GM19238 (cell line): ENCODE data around the gene TMEM38A.
"Not testable (repeated sequence)": the region's sequence is repeated elsewhere in the genome, so short reads cannot be mapped to it uniquely, and the experiment has no call there.

Experiments
- DNase-seq: peaks from one replicate; pipeline ENCODE4 v3.0.0; 2011; ENCODE audit warnings: low spot score; ENCODE audit not compliant: insufficient read length

Gene TMEM38A

DNA sequence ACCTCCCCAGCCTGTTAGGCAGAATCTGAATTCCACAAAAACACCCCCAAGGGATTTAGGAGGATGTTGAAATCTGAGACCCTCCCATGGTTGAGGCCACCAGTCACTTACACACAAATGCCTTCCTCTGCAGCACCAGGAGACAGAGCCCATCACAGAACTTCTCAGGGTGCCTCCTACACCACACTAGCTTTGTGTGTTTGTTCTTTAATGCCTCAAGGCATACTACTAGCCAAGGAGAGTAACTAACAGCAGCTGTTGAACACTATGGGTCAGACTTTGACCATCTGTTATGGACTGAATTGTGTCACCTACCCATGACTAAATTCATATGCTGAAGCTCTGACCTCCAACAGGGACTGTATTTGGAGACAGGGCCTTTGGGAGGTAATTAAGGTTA, 23.4 kb upstream of the TMEM38A start:
- DNase-seq = no peak

DNA sequence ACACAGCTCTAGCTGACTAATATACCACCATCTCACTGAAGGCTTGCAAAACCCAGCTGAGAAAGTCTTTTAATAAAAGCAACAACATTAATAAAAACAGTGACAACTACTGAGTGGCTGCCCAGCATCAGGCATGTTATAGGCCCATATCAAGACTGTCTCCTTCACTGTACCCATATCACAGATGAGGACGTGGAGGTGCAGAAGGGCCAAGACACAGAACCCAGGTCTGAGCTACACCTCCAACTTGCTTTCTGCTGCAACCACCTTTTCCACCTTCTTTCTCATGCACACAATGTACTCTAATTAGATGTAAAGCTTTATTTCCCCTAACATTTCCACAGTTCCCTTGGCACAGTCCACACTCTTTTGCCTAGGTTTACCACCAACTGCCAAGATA, 22.3 kb upstream of the TMEM38A start:
- no peak for DNase-seq

DNA sequence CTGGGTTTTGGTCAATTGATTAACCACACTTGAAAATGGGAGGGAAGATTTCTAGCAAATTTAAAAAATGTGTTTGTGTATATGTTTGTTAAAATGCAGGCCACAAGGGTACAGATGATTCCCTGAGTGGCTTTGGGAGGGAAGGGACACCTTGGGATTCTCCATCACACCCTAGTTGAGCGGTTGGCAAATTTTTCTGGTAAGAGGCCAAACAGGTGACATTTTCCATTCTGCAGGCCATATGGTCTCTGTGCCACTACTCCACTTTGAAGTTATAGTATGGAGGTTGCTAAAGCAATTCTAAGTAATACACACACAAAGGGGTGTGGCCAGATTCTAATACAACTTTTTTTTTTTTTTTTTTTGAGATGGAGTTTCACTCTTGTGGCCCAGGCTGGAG, 20.0 kb upstream of the TMEM38A start:
- no peak for DNase-seq

DNA sequence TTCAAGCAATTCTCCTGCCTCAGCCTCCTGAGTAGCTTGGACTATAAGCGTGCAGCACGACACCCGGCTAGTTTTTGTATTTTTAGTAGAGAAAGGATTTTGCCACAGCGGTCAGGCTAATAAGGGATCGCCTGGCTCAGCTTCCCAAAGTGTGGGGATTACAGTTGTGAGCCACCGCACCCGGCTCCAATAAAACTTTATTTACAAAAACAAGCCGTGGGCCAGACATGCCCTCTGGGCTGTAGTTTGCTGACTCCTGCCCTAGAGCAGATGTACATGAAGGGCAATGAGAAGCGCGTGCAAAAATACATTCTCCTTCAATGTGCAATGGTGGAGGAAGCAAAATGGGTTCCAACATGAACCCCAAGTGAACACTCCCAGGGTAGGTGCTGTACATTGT, 19.2 kb upstream of the TMEM38A start:
- DNase-seq = no peak

DNA sequence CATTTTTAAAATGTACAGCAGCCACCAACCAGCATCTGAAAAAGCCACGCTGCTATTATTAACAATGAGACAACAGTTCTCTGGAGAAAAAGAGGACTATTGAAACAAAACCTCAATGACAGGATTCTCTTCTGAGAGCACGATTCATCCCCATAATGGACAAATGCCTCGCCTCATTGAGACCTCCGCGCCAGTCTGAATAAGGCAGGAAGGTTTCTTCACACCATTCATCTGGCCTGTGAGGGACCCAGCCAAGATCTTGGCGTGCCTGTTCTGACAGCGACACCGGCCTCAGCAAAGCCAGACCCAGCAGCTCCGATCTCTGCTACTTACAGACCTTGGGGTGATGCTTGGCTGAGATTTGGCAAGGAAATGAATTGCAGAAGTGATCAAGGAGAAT, 15.8 kb upstream of the TMEM38A start:
- no peak for DNase-seq

DNA sequence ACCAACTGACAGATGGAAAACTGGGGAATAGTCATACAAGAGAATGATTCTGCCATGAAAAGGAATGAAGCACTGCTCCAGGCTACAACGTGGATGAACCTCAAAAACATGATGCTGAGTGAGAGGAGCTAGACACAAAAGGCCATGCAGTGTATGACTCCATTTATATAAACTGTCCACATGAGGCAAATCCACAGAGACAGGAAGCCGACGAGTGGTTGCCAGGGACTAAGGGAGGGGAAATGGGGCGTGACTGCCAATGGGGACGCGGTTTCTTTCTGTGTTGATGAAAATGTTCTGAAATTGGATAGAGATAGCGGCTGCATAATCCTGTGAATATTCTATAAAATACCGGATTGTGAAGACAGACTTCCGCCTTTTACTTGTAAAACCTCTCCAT, 11.2 kb upstream of the TMEM38A start:
- DNase-seq = no peak

DNA sequence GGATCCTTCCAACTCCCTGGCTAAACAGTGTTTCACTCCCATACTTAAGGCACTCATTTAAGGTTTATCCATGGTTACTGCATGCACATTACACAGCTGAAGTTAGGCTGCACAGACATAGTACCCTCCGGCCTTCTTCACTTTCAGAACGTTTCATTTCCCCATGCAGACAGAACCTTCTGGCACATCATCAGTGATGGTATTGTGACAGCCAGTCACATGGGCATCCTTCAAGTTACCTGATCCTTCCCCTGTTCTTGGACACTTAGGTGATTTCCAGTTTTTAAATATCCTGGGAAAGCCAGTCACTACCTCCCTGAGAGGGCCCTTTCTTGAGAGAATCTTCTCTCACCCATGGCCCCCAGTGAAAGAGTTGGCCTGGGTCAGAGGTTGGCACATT, 10.1 kb upstream of the TMEM38A start:
- DNase-seq = no peak

DNA sequence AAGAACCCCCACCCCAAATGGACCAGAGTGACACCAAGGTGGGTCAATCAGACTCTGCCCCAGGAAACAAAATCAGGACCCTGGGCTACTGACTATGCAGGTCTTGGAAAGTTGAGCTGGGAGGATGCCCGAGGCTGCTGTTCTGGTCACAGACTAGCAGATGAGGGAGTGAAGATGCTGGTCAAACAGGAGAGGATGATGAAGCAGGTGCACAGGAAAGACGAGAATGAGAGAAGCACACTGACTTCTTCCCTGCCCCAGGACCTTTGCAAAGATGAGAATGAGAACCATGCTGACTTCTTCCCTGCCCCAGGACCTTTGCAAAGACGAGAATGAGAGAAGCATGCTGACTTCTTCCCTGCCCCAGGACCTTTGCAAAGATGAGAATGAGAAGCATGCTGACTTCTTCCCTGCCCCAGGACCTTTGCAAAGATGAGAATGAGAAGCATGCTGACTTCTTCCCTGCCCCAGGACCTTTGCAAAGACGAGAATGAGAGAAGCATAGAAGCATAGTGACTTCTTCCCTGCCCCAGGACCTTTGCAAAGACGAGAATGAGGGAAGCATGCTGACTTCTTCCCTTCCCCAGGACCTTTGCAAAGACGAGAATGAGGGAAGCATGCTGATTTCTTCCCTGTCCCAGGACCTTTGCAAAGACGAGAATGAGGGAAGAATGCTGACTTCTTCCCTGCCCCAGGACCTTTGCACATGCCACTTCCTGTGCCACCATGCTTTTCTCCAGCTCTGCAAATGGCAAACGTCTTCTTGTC, 9.3 kb upstream of the TMEM38A start:
- DNase-seq = not testable (repeated sequence)

DNA sequence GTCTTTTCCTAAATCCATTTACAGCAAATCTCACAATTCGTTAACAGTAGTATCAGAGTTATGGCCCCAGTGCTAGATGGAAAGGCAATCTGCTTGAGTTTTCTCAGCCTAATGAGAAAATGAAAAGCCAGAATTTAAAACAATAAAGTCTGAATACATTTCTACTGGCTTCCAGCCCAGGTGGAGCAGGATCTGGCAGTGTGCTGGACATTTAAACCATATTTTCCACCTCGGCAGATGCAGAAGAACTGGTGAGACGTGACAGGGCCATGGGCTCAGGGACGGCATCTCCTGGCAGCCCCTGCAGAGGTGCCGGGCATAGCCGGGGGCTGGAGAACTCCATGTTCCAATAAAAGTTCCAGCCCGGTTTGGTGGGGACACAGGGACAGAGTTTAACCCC, 8.1 kb upstream of the TMEM38A start:
- DNase-seq = no peak

DNA sequence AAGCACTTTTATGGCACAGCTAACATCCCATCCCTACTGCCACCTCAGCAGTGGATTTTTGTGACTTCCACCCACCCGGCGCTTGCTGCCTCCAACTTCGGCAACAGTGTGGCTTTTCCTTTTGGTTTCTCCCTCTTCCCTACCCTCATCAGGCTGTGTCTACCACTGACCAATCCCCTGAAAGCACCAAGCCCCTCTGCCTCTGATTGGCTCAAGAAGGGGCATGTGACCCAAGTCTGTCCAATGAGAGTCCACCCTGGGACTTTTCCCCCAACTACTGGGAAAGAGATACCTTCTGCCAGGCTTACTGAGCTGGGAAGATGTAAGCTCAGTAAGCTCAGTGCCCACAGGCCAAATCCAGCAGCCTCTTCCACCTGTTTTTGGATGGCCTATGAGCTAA, 6.8 kb upstream of the TMEM38A start:
- DNase-seq = no peak

DNA sequence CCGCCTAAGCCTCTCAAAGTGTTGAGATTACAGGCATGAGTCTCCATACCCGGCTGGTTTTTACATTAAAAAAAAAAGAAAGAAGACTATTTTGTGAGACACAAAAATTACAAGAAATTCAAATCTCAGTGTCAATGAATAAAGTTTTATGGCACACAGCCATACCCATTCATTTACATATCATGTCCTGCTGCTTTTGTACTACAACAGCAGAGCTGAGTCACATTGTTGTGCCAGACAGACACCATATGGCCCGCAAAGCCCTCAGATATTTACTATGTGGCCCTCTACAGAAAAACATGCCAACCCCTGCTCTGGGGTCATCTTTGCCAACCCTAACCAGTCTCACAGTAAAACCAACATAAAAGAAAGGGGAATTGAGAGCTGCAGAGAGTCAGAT, 6.3 kb upstream of the TMEM38A start:
- DNase-seq = no peak

DNA sequence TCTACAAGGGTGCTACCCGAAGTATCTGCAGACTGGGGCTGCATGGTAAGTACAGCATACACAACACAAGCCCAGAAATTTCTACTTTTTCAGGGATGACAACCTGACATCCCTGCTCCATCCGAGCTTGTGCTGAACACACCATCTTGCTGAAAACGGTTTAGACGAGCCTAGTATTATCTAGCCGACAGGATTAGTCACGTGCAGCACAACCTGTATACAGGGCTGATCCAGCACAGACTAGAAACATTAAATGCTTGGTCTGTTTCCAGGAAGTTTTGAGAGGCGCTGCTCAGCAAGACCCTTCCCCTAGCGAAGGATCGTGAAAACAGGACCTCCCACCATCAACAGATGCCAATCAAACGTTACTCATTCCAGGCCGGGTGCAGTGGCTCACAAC, 5.2 kb upstream of the TMEM38A start:
- DNase-seq = no peak

DNA sequence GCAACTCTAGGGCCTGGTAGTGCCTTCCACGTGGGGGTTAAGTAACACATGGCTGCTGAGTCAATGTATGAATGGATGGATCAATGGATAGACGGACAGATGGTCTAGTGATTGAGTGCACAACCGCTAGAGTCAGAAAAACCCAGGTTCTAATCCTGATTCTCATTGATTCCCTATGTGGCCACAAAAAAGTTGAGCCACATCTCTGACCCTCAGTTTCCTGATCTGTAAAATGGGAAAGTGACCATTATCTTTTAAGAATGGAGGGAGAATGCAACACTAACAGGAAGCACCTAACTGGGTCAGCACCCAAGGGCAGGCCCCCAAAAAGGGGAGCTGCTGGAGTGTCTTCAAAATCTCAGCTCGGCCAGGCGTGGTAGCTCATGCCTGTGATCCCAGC, 3.6 kb upstream of the TMEM38A start:
- no peak for DNase-seq

DNA sequence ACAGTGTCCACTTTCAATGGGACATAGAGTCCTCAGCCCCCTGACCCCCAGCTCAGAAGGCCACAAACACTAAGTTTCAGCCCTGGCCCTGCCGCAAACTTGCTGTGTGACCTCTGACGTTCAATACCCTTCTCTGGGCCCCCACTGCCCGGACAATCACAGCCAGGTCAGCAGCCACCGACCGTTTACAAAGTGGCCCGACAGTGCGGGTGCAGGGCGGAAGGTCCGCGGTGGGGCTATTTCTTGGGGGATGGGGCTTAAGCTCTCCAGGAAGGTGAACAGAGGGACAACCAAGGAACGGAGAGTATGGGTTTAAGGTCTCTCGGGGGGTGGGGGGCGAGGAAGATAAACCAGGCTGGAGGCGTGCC, 1.5 kb upstream of the TMEM38A start:
- DNase-seq = no peak

DNA sequence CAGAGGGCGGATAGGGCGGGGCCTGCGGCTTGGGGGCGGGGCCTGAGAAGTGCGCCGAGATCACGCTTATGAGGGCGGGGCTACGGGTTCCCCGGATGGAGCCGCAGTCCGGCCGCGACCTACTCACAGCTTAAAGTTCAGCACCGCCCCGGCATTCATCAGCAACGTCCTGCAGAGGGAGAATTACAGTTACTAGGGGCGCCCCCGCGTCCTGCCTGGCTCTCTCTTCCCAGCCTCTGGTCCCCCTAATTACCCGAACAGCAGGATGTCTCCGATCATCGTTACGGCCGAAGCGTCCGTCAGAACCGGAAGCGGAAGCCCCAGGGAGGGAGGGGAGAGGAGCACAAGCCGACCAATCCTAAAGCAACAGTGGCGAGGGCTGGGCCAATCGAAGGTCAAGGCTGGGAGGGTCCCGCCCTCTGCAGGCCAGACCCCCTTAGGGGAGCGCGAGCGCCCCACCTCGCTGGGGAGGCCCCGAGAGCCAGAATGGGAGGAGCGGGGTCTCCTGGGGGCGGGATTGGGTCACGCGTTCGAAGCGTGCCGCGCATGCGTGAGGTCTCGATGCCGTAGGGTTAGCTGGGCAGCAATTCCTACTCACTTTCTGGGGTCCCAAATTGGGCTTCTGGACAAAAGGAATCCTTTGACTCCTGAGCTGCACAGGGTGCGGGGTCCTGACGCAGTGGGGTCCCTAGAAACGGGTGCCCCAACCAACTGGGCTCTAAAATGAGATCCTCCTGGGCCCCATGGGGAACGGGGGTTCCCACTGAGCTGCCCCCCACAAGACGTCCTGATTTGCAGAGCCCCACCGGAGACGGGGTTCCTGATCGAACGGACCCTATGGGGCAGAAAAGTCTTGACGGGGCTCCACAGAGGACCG, 869 bp upstream of the TMEM38A start, which contains the start of gene SMIM7:
Gene SMIM7, minus strand, starts transcription at position 313 of the 877 bp plus-strand sequence. Its CDS starts 34 bp downstream, at position 279.
- peak; percentile 94 for DNase-seq

DNA sequence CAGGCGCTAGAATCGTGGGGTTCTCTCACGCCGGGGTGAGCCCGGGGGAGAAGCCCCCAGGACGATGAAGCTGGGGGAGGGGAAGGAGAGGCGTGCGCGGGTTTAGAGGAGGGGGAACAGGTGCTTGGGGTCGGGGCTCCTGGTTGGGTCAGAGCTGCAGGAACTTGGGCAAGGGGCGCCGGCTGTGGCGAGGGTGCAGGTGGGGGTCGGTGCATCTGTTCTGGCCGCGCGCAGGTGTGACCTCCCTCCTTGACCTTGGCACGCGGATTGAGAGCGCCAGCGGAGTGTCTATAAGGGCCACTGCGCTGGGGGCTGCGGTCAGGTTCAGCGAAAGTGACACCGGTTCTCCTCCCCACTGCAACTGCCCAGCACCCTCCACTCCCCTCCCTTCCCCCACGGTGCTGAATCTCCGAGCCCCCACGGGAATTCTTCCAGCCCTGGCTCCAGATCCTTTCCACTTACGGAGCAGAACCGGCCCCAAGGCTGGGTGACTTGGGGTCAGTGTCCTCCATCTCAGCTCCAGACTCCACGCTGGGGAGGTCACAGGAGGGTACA, 618 bp downstream of the TMEM38A start:
- DNase-seq = peak; percentile 44

DNA sequence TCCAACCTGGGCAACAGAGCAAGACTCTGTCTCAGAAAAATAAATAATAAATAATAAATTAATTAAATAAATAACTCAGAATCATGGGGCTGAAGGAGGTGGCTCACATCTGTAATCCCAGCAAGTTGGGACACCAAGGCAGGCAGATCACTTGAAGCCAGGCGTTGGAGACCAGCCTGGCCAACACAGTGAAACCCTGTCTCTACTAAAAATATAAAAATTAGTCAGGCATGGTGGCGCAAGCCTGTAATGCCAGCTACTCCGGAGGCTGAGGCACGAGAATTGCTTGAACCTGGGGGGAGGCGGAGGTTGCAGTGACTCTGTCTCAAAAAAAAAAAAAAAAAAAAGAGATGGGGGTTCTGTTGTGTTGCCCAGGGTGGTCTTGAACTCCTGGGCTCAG, 7.2 kb downstream of the TMEM38A start:
- no peak for DNase-seq

DNA sequence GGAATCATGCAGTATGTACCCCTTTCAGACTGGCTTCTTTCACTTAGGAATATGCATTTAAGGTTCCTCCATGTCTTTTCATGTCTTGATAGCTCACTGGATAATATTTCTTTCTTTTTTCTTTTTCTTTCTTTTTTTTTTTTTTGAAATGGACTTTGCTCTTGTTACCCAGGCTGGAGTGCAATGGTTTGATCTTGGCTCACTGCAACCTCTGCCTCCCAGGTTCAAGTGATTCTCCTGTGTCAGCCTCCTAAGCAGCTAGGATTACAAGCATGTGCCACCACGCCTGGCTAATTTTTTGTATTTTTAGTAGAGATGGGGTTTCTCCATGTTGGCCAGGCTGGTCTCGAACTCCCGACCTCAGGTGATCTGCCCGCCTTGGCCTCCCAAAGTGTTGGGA, 7.8 kb downstream of the TMEM38A start:
- DNase-seq = not testable (repeated sequence)

DNA sequence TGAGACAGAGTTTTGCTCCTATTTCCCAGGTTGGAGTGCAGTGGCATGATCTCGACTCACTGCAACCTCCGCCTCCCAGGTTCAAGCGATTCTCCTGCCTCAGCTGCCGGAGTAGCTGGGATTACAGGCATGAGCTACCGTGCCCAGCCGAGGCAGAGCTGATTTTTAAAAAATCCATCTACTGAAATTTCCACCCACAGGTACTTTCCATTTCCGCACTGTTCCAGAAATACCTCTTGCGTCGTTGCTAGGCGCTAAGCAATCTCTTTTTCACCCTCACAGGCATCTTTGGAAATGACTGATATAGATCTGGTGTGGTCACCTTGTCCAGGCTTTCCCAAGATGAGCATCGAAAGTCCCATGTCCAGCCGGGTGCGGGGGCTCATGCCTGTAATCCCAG, 9.4 kb downstream of the TMEM38A start:
- no peak for DNase-seq

DNA sequence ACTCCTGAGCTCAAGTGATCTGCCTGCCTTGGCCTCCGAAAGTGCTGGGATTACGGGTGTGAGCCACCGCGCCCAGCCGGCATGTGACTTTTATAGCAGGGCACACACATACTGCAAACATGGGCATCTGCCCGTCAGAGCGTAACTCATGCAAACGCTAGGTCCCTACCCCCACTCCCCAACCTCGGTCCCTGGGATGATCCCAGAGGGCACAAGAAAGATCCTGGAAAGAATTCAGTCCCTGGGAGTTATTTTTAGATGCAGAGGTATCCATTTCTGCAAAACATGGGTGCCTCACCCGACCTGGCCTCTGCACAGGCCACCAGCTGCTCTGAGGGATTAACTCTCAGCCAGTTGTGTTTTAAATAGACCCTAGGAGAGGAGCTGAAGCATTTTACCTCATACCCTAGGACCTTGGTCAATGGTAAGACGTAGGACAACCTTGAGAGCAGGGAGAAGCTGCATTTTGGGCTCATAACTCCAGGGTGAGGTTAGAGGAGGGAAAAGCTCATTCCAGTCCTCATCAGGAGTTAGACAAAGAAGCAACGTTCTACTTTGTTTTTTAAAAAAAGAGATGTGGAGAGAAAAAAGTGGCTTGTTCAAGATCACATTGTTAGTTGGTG, 10.8 kb downstream of the TMEM38A start:
- no peak for DNase-seq

DNA sequence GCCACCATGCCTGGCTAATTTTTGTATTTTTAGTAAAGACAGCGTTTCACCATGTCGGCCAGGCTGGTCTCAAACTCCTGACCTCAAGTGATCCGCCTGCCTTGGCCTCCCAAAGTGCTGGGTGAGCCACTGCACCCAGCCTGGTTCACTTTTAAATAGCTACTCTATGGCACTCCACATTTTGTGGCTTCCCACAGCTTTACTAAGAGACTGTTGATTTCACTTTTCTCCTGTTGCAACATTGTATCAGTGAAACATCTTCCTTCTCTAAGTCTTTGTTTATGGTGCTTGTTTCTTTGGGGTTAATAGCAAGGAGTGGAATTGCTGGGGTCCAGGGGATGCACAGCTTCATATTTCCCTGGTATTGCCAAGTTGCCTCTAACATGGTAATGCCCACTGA, 12.3 kb downstream of the TMEM38A start:
- no peak for DNase-seq

DNA sequence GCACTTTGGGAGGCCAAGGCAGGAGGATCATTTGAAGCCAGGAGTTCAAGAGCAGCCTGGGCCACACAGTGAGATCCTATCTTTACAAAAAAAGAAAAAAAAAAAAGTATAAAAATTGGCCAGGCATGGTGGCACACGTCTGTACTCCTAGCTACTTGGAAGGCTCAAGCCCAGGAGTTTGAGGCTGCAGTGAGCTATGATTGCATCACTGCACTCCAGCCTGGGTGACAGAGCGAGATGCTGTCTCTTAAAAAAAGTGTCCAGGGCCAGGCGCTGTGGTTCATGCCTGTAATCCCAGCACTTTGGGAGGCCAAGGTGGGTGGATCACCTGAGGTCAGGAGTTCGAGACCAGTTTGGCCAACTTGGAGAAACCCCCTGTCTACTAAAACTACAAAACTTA, 12.9 kb downstream of the TMEM38A start:
- DNase-seq = not testable (repeated sequence)
